ENCODE results near the gene AP1M1. TPM values are rescaled to one million over a fixed set of nuclear protein-coding genes. Genes with fewer than 3 reads are reported as not detected.

The AP1M1 gene
- total RNA-seq, 1 donor from 2014 or later = 105 TPM

DNA sequence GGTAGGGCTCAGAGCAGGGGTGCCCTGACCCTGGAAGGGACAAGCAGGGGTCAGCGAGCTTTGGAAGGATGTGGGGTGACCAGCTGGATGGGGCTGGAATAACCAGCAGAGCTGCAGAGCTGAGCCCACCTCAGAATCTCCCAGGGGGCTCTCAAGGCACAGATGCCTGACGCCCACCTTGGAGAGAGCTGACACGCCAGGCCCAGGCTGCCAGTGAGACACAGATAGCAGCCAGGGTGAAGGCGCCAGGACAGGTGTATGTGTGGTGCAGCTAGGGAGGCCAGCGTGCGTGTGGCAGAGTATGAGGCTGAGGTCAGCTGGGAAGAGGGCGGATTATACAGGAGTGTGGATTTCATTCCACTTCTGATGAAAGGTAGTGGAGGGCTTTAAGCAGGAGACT, 8.9 kb downstream of the AP1M1 start:
- TF ChIP-seq, protein P1, sequence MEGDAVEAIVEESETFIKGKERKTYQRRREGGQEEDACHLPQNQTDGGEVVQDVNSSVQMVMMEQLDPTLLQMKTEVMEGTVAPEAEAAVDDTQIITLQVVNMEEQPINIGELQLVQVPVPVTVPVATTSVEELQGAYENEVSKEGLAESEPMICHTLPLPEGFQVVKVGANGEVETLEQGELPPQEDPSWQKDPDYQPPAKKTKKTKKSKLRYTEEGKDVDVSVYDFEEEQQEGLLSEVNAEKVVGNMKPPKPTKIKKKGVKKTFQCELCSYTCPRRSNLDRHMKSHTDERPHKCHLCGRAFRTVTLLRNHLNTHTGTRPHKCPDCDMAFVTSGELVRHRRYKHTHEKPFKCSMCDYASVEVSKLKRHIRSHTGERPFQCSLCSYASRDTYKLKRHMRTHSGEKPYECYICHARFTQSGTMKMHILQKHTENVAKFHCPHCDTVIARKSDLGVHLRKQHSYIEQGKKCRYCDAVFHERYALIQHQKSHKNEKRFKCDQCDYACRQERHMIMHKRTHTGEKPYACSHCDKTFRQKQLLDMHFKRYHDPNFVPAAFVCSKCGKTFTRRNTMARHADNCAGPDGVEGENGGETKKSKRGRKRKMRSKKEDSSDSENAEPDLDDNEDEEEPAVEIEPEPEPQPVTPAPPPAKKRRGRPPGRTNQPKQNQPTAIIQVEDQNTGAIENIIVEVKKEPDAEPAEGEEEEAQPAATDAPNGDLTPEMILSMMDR (conservative IDR thresholded peaks at IDR 0.05; ENCODE audit: low read depth, low read length) = no peak
- no peak for DNase-seq (ENCODE audit: low read depth)
- H3K4me3 ChIP-seq (ENCODE audit: low read depth, low read length) = no peak overlapping the region

DNA sequence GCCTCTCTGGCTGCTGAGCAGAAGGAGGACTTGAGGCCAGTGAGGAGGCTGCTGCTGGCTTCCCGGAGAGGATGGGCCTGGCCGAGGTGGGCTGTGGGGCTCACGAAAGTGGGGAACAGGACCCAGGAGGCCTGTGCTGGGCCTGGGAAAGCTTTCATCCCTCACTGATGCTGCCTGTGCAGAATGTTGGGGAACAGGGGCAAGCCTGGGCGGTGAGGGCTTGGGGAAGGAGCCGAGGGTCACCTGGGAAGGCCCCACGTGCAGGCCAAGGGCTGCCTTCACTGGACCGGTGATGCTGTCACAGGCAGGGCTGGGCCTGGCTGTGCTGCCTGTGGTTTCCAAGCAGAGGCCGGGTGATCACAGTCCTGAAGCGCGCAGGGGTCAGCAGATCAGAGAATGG, 9.4 kb downstream of the AP1M1 start:
- no peak for DNase-seq (ENCODE audit: low read depth)
- no peak overlapping the region for H3K4me3 ChIP-seq (ENCODE audit: low read depth, low read length)
- TF ChIP-seq, protein P1 (conservative IDR thresholded peaks at IDR 0.05; ENCODE audit: low read depth, low read length) = no peak

GRCh38 chr19:16207490-16208025, 9.8 kb downstream of the AP1M1 start:
- DNase-seq (ENCODE audit: low read depth) = no peak
- TF ChIP-seq, protein P1 (conservative IDR thresholded peaks at IDR 0.05; ENCODE audit: low read depth, low read length) = no peak
- no peak overlapping the region for H3K4me3 ChIP-seq (ENCODE audit: low read depth, low read length)

- no peak overlapping the region for H3K4me3 ChIP-seq (ENCODE audit: low read depth, low read length)
- TF ChIP-seq, protein P1 (conservative IDR thresholded peaks at IDR 0.05; ENCODE audit: low read depth, low read length) = no peak
- no peak for DNase-seq (ENCODE audit: low read depth)
Observed at GRCh38 chr19:16208064-16208759, 10.5 kb downstream of the AP1M1 start.

DNA sequence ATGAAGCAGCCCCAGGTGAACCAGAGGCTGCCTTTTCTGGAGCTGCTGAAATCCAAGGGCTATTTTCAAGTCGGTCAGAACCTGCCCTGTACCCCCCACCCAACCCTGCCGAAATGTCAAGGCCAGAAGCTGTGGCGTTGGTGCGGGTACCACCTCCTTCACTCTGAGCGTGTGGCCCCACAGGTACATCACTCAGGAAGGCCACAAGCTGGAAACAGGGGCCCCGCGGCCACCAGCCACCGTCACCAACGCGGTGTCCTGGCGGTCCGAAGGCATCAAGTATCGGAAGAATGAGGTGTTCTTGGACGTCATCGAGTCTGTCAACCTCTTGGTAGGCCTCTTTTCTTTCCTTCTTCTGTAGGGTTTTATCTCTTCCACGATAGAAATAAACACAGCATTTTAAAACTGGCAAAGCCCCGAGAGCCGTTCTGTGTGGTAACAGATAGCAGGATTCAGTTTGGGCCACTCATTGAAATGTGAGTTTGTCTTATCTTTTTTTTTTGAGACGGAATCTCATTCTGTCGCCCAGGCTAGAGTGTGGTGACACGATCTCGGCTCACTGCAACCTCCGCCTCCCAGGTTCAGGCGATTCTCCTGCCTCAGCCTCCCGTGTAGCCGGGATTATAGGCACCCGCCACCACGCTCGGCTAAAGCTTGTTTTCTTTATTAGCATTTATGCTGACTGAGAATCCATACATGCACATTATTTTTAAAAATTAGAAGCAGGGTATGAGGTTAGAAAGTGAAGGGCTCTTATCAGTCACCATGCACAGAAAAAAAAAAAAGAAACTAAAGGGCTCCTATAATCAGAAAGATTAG, 11.3 kb downstream of the AP1M1 start:
- TF ChIP-seq, protein P1 (conservative IDR thresholded peaks at IDR 0.05; ENCODE audit: low read depth, low read length) = no peak
- no peak overlapping the region for H3K4me3 ChIP-seq (ENCODE audit: low read depth, low read length)
- no peak for DNase-seq (ENCODE audit: low read depth)

- no peak overlapping the region for H3K4me3 ChIP-seq (ENCODE audit: low read depth, low read length)
- TF ChIP-seq, protein P1 (conservative IDR thresholded peaks at IDR 0.05; ENCODE audit: low read depth, low read length) = no peak
- no peak for DNase-seq (ENCODE audit: low read depth)
Observed at GRCh38 chr19:16210168-16210567, 12.5 kb downstream of the AP1M1 start.

Measured in epithelial cell of proximal tubule (primary cell).